SIG-M5 treated with dmso at 0.1 percent for 504 hours (cell line): ENCODE data around the gene PIGM.

ENCODE experiments used
- DNase-seq: peaks from one replicate; lab custom pipeline; 2025; ENCODE audit not compliant: unreplicated experiment; lab: John Stamatoyannopoulos, UW

PIGM gene

DNA sequence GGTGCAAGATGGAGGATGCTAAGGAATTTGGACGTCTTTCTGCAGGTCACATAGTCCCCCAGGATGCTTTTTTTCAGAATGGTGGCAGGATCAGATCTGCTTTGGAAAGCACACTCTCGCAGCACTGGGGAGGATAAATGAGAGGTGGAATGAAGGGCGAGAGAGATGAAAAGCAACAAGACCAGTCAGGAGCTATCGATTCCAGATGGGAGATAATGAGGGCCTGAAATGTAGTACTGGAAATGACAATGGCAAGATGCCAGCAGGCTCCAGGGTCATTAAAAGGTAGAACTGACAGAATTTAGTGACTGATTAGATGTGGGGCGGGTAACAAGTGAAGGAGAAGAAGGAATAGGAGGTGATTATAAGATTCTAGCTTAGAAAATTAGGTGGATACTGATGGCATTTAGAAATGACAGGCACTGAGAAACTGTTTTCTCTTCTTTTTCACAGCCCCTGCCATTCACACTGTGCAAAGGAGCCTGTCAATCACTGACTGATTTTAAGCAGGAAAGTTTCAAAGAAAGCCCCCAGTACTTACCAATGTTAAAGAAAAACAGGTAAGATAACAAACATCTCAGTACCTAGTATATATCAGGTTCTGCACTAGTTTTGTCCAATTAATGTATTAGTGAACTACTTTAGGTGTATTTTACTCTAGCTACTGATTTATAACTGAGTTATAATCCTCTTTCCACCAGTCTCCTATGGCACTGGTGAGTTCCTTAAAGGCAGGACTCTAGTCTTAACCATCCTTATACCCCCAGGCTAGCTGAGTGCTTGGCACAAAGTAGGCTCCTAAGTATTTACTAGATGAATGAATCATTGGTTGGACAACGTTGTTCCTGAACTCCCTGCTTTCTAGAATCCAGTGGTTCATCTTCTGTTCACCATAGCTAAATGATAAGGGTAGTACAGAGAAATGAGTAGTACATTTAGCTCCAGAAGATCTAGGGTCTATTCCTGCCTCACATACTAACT, 9.2 kb downstream of the PIGM start:
- DNase-seq: no peak

DNA sequence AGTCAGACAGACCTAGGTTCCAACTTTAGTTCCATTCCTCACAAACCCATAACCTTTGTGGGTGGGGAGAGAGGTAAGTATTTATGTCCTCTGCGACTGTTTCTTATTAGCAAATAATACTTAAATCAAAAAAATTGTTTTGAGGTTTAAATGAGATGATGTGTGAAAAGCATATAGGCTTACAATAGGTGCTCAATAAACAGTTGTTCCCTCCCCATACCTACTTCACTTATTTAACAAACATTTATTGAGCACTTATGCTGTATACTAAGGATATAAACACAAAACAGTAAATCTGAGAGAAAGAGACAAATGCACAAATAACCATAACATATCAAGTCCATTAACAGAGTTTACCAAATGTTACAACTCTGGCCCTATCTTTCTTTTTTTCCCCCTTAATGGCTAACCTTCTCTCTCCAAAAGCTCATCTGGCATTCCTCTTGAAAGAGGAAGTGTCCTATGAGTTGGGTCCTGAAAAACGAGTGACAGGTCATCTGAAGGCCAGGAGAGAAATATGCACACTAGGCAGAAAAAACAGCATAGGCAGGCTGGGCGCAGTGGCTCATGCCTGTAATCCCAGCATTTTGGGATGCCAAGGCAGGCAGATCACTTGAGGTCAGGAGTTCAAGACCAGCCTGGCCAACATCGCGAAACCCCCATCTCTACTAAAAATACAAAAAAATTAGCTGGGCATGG, 10.3 kb downstream of the PIGM start:
- DNase-seq: peak; percentile 19

DNA sequence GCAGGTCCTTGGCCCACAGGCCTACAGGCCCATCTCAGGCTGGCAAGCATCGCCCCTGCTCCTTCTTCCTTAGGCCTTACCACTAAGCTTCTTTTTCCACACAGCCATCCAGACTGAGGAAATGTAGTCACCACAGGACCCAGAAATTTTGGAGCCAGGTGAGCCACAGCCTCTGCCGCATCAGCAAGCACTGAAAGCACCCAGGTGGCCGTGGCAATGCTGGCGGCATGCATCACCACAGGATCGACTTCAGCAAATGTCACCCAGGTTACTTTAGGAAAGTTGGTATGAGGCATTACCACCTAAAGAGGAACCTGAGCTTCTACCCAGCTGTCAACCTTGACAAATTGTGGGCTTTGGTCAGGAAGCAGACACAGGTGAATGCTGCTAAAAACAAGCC, 11.6 kb downstream of the PIGM start:
- no peak for DNase-seq

DNA sequence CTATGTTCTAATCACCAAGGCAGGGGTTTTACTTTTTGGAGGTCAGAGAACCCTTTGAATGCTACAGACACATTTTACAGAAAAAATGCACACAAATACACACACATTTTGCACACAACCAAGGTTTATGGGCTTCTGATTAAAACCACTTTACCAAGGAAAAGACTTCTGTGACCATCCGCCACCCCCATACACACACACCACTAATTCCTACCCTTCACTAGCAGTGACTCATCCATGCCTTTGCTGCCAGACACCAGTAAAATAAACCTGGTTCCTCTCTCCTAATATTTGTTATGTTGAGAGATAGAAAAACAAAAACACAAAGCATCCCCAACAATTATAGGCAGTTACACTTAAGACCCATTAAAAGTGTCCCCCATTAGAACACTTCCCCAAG, 12.9 kb downstream of the PIGM start:
- DNase-seq: peak; percentile 8

DNA sequence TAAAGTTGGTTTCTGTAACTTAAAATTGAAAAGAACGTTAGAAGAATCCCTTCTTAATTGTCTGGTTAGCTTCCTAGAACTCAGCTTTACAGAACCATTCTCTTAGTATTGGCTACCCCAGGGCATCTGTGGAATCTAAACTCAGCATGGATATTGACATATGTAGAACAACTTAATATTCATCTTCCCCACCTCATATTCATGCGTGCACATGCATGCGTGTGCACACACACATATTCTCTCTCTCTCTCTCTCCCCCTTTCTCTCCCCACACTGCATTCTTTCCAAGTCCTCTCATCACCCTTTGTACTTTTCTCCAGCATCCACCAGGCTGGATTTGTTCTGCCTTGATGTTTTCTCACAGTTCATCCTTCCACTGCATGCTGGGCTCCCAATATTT, 13.4 kb downstream of the PIGM start:
- no peak for DNase-seq

DNA sequence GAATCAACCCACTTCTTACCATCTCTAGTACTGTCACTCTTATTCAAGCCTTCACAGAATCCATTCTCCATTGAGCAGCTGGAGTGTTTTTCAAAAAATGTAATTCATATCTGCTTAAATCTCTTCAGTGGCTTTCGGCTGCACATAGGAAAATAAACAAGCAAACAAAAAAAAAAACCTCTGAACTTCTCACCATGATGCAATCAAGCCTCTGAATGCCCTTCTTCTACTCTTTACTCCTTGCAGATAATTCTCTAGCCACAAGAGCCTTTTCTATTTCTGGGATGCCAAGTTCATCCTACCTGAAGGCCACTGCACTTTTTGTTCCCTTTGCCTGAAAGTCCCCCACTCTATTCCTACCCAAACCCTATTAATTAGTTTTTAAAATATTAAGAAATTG, 14.2 kb downstream of the PIGM start:
- DNase-seq: no peak

DNA sequence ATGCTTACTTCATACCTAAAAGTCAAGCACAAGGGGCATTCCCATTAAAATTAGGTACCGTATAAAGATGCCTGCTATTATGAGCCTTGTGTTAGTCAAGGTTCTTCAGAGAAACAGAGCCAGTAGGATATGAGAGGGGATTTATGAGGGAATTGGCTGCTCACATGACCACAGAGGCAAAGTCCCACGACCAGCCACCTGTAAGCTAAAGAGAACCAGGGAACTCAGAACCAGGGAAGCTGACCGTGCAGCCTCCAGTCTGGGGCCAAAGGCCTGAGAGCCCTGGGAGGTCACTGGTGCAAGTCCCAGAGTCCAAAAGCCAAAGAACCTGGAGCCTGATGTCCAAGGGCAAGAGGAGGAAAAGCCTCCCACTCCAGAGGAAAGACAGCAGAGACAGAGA, 20.0 kb downstream of the PIGM start:
- no peak for DNase-seq

DNA sequence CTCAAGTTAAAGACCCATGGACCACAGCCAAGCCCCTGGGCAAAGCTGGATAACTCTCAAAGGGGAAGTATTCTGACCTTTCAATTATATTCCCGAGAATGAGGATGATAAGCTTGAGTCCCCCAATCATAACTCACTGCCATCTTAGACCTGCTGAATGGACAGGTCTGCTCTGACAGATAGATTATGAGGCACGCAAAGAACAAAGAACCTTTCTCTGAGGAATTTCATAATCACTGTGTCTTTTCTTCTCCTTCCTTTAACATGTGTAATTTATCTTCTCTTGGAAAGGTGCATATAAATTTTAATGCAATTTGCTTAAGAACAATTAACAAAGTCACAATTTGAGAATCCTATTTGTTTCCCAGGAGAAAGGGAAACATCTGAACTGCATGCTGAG, 22.0 kb downstream of the PIGM start:
- DNase-seq: no peak

DNA sequence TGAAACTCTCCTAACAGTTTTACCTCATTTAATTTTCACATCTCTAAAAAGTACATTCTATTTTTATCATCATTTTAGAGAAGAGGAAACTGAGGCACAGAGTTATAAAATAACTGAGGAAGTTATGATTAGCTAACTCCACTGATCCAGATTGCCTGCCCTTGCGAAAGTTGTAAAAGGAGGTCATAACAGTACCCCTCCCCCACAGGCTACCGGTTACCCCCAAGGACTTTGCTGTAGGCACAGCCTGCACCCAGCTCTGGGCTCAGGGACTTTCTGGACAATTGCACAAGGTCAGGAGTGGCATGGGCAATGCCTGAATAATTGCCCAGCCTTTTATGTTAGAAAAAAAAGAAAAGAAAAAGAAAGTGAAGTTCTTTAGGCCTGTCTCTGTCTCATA, 22.7 kb downstream of the PIGM start:
- peak; percentile 24 for DNase-seq

DNA sequence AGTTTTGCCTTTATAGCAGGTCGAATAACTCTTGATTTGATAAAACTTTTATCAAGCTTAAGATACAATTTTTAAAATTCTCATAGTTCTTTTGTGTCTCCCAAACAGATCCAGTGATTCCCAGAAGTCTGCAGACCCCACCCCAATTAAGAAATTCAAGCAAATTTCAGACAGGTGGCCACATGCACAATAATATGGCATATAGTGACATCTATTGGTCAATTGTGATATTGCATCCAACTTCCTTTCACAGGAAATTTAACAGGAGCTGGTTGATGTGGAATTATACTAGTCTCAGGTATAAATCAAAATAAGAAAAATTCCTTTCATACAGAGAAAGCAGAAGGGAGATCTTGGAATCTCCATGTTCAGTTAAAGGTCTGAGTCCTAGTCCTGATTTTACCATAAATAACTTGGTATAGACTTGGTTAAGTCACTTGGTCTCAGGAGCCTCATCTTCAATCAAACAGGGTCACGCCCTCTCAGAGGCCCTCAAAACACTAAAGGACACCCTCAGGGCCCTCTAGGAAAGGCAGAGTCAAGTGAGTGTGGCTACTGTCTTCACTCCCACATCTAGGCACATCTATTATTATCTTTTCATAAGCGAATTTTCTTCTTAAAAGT, 24.1 kb downstream of the PIGM start:
- peak; percentile 21 for DNase-seq

DNA sequence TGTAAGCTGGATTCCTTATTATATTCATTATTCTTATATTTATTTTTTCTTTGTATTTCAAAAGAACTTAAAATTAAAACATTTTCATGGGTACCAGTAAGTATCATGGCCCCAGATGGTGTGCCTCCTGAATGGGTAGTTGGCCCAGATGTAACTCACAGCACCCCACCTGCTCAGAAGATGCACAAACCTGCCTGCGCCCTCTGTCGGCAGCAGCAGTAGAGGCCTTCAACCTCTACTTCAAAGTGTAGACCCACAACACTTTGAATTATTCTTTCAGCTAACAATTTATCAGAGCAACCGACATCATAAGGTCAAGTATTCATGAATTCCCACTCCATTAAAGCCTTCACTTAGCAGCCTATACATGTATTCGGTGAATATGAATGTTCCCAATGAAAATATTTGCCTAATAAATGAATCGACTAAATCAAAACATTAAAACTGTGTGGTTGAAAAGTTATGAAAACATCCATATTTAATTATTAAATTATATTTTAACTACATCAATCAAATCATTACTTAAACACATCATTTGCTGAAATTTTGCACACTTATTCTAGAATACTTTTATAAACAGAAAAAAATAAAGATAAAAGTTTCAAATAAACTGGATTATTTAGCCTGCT, 25.4 kb downstream of the PIGM start:
- peak; percentile 71 for DNase-seq

DNA sequence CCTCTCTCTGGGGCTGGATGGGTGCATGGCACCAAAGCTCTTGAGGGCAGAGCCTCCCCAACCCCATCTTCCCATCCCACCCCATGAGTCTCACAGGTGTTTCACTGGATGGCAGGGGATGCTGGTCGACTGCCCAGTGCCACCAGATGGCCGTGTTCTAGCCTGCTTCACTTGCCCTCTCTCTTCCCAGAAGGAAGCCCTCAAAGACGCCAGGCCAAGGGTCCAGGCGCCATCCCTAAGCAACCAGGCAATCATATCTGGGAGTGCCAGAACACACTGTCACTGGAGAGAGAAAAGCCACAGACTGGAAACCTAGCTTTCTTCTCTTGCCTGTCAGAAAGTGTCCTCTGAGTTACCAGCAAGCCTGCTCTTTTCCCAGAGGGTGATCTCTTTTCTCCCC, 26.7 kb downstream of the PIGM start:
- DNase-seq: no peak

DNA sequence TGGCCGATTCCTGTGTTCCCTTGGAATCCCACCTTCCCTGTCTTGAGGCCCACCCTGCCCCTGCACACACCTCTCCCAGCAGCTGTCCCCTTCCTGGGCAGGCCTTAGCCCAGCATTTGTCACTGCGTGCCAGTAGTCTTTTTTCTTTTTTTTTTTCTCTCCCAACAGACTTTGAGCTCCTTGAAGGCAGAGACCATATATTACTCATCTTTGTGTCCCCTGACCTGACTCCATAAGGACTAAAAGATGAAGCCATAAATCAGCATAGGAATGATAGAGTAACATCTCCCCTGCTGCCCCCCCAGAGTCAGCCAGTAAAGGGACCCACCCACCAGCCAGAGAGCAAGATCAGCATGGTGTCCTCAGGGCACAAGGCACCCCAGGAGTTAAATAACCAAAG, 27.4 kb downstream of the PIGM start:
- DNase-seq: no peak

DNA sequence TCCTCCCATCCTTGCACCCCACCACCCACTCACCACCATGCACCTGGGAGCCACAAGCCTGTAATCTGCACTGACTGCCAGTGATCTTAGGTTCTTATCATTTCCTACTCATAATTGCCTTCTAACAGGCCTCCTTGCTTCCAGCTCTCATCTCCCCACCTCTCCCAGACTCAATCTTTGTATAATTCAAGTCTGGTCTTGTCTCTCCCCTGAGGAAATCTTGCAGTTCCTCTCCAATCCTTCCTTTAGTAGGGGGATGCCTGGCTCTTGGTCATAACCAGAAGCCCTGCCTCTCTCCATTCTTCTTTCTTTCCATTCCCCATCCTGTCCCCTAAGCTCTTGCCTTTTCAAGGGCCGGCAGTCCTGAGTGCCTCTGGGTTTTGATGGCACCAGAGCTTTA, 27.8 kb downstream of the PIGM start:
- no peak for DNase-seq

DNA sequence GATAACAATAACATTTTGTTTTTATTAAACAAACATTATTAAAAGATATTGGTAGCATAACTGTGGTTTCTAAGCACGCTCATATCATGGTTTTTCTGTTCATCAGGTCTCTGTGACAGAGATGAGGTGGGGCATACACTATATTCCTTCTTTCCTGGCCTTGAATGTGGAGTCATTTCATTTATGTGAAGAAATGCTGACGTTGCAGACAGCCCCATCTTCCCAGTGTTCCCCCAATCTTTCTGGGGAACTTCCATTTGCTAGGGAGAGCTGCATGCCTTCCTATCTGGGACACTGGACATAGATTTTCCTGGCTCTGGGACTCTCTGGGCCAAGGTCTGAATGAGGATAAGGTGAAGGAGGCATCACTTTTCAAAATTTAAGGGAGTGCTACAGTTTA, 30.4 kb downstream of the PIGM start:
- no peak for DNase-seq

DNA sequence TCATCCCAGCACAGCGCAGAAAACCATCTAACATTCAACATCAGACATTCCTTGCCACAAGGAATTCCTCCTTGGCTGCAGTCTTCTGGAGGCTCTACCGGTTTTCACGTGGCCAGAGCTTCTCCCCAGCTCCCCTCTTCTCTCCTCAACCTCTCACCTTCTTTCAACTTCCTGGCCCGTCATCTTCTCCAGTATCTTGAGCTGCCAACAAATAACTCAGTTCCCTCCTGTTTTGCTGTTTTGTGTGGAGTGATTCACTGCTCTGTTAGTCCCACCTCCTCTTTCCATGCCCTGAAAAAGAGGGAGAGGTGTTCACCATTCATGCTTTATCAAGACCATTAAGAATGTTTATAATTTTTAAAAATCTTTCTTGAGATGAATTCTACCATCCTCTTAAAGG, 32.6 kb downstream of the PIGM start:
- no peak for DNase-seq

DNA sequence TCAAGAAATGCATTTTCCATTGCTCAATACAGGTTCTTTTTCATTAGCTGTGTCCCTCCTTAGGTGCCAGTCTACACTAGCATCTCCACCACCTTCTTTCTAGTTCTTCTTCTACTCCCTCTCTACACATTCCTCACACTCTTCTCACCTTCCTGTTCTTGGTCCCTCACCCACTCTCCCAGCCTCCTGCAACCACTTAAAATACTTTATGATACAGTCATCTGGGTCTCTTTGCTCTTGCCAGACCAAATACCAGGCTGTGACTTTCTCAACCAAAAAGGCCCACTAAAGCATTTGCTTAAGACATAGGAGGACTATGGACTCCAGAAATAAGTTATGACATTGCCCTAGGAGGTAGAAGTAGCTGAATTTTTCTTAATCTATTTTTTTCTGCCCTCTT, 35.1 kb downstream of the PIGM start:
- DNase-seq: no peak

DNA sequence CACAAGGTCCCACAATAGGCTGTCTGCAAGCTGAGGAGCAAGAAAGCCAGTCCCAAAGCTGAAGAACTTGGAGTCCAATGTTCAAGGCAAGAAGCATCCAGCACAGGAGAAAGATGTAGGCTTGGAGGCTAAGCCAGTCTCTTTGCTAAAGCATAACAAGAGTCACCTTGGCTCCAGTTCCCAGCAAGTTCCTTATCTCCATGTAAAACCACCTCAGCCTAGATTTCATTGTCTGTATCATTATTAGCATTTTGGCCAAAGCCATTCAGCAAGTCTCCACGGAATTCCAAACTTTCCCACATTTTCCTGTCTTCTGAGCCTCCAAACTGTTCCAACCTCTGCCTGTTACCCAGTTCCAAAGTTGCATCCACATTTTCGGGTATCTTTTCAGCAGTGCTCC, 36.9 kb downstream of the PIGM start:
- DNase-seq: no peak

DNA sequence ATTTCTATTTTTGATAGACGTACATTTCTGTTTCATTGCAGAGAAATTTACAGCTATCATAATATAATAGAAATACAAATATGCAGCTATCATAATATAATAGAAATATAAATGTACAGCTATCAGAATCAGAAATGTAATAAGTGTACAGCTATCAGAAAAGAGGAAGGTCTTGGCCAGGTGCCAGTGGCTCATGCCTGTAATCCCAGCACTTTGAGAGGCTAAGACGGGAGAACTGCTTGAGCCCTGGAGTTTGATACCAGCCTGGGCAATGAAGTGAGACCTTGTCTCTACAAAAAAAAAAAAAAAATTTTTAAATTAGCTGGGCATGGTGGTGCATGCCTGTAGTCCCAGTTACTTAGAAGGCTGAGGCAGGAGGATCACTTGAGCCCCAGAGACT, 37.9 kb downstream of the PIGM start:
- no peak for DNase-seq

DNA sequence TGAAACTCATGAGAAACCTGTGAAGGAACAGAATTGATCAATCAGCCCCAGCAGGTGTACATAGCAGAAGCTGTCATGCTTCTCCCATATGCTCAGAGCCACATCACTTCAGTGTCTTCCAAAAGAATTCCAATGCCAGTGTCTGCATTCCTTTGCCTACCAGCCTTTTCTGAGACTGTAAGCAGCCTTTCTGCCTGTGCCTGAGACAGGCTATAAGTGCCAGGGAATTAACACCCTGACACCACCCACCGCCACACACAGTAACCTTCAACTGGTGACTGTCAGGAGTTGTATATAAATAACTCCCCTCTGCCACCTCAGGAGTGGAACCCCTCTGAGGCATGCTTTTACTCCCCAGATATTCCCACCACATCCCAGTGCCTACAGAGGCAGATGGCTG, 39.6 kb downstream of the PIGM start:
- DNase-seq: no peak

DNA sequence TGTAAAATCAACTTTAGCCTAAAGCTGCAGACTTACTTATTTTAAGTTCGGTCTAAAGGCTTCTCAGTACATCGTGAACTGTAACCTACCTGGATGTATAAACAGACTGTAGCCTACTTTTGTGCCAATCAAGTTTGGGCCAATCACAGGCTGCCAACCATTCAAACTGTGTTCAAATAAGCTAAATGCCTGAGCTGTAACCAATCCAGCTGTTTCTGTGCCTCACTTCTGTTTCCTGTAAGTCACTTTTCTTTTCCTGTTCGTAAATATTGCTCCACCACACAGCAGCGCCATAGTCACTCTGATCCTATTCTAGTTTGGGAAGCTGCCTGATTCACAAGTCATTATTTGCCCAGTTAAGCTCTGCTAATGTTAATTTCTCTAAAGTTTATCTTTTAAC, 40.3 kb downstream of the PIGM start:
- peak; percentile 77 for DNase-seq

DNA sequence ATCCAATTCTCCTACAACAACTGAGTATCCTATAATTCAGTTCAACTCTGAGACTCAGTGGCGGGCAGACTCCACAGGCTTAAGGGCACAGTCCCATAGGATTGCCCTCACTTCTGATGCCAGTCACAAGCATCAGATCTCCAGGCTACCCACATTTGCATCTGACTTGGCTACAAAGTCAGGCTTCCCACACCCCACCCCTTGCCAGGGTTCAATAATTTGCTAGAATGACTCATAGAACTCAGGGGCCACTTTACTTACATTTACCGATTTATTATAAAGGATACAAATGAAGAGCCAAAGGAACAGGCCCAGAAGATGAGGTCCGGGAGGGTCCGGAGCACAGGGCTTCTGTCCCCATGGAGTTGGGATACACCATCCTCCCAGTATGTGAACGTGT, 41.8 kb downstream of the PIGM start:
- DNase-seq: no peak
